ENCODE data around the gene VPS26C. TPM values are rescaled to one million over a fixed set of nuclear protein-coding genes. Genes with fewer than 3 reads are reported as not detected.

VPS26C gene
- total RNA-seq, 1 experiment from 2014 or later = 43.2 TPM

Small RNAs within 50 kb of the gene (small RNA-seq; reads per million reads assigned to genes)
- gene RN7SL678P = not detected

Other genes with a start within 250 kb of the VPS26C start
- 17.1 and 63.1 TPM in 2 replicates for gene PIGP, start 194.3 kb downstream of the VPS26C start, total RNA-seq (2014; rRNA removed; shearing (Covaris generic); ENCODE audit: low replicate concordance)
- 204 and 298 TPM in 2 replicates for gene TTC3, start 194.1 kb downstream of the VPS26C start, total RNA-seq (2014; rRNA removed; shearing (Covaris generic); ENCODE audit: low replicate concordance)
- gene DYRK1A, start 99.4 kb upstream of the VPS26C start, total RNA-seq (2014; rRNA removed; shearing (Covaris generic); ENCODE audit: low replicate concordance) = 65.3 and 98.2 TPM in 2 replicates